Activated T-cell treated with anti-CD3 and anti-CD28 coated beads, Interleukin-2, amount 50 U/mL, for 48 hours (primary cell): Measurements from ENCODE around the gene UMODL1.

ENCODE experiments used
- DNase-seq, 2 experiments: peaks; one replicate each; pipeline ENCODE4 v3.0.0-alpha.2; 2020

The UMODL1 gene

DNA sequence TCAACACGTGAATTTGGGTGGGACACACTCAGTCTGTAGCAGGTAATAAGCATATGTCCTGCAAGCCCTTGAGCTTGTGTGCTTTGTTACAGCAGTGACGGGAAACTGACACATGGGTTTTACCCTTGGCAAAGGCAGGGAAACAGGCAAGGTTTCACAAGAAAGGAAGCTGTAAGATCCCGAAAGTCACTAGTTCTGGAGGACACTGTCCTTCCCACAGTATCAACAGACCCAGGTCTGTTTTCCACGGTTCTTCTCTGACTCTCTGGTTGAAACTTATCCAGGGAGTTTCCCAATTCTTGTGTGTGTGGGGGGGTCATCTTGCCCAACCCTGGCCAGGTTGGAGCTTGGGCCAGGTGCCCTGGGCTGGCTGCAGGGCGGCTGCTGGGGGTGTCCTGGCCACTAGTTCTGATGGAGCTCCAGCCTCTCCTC lies 31.6 kb upstream of the UMODL1 start:
- DNase-seq: no peak

- no peak for DNase-seq
Observed at GRCh38 chr21:42039911-42040351, 31.2 kb upstream of the UMODL1 start.

DNA sequence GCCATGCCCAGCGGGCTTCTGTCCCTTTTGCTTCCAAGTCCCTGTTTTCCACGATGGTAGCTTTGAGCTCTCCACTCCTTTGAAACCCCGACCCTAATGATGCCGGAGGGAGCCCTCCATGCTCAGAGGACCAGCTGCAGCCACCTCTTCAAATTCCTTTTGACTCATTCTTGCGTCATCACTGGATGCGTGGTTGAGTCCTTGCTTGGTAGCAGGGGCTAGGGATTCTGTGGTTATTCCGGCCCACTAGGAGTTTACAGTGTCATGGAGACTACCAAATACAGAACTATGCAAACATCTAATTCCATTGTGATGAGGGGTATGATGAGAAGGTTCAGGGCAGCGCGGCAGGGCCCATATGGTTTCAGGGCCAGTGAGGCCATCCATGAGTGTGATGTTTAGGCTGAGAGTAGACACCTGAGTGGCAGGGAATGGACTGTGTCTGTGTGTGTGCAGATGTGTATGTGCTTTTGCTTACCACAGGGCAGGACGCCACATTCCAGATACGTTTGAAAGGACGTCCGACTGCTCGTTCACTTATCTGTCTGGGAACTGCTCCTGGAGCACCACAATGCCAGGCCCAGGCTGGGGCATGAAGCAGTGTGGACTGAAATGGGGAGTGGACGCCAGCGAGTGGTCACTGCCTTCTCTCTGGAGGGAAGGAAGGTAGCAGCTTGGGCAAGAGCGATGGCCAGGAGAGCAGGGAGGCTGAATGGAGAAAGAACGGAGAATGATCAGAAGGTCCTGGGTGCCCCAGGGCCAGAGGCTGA lies 30.5 kb upstream of the UMODL1 start:
- DNase-seq: no peak

GRCh38 chr21:42041246-42041645 lies 29.9 kb upstream of the UMODL1 start:
- DNase-seq: no peak

DNA sequence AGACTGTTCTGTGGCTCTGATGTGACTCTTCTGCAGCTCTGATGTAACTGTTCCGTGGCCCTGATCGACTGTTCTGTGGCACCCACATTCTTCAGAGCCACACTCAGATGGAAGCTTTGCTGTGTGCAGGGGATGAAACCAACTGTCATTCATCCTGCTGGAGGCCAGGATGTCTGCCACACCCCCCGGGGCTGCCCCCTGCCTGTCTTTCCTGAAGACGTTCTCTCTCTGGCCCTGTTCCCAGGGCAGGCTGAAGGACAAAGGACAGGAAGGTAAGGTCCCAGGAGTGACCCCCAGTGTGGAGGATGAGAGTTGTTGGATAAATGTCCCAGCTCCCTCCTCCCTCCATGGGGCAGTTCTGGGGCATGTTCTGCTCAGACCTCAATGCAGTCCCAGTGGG lies 29.4 kb upstream of the UMODL1 start:
- DNase-seq: no peak

- no peak for DNase-seq
Observed at GRCh38 chr21:42042651-42043050, 28.5 kb upstream of the UMODL1 start.

- no peak for DNase-seq
Observed at GRCh38 chr21:42043201-42043895, 27.8 kb upstream of the UMODL1 start.

GRCh38 chr21:42043961-42044360 lies 27.2 kb upstream of the UMODL1 start:
- no peak for DNase-seq

GRCh38 chr21:42044871-42045495 lies 26.1 kb upstream of the UMODL1 start:
- no peak for DNase-seq

GRCh38 chr21:42047821-42048613 lies 23.1 kb upstream of the UMODL1 start:
- no peak for DNase-seq

GRCh38 chr21:42048870-42049577 lies 22.1 kb upstream of the UMODL1 start:
- no peak for DNase-seq

- no peak for DNase-seq
Observed at GRCh38 chr21:42049578-42050430, 21.3 kb upstream of the UMODL1 start.

- DNase-seq: no peak
Observed at GRCh38 chr21:42051788-42052187, 19.3 kb upstream of the UMODL1 start.

GRCh38 chr21:42055425-42055824 lies 15.7 kb upstream of the UMODL1 start:
- DNase-seq: no peak

DNA sequence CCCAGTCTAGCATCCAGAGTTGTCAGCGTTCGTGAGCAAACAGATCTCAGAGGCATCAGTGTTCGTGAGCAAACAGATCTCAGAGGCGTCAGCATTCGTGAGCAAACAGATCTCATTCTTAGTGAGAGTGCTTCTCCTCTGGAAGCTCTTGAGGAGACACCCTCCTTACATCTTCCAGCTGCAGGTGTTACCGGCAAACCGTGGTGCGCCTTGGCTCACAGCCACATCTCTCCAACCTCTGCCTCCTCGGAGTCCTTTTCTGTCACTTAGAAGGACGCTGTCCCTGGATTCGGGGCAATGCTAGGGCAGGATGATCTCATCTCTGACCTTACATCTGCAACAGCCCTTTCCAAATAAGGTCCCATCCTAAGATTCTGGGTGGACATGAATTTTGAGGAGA lies 14.6 kb upstream of the UMODL1 start:
- DNase-seq: no peak

DNA sequence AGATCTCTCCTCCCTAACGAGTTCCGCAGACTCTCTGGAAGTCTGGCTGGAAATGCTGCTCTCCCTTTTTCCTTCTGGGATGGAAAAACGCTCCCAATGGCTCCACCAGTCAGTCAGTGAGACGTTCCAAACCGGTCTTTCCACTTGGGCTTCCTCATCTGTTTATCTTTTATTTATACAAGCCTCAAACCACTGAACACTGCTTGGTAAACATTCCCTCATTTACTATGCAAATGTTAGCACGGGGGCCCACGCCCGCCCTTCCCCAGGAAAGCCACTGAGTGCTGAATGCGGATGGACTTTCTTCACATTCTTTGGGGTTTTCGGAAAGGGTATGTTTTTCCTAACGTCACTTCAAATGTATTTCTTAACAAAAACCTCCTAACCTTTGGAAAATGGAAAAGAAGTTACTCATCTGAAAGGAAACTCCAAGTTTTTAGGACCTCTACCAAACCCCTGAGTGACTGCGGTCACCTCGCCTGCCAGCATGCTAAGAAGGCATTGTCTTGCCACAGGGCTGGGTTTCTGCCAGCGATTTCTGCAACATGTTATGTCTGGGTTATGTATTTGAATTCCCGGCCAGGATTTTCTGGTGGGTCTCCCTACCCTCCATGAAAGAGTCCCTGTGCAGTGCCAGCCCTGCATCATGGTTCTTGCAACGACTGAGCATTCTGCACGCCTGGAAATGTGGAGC lies 14.0 kb upstream of the UMODL1 start:
- DNase-seq: no peak

DNA sequence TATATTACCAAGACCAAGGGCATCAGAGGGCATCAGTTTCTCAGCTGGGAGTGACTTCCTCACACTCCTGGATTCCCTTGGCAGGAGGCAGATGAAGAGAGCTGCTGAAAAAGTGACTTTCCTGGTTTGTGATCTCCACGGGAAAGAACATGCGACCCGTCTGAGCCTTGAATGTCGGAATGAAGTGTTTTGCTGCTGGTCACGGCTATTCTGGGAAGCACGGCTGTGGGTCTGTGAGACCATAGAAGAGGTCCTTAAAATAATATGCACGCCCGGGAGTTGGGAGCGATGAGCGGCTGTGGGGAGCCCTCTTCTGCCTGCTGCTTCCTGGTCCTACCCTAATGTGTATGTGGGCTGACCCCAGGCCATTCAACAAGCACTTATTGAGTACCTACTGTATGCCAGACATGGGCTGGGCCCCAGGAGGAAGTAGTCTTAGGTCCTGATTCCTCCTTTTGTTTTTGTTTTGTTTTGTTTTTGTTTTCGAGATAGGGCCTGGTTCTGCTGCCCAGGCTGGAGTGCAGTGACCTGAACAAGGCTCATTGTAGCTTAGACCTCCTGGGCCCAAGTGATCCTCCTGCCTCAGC lies 13.2 kb upstream of the UMODL1 start:
- no peak for DNase-seq

DNA sequence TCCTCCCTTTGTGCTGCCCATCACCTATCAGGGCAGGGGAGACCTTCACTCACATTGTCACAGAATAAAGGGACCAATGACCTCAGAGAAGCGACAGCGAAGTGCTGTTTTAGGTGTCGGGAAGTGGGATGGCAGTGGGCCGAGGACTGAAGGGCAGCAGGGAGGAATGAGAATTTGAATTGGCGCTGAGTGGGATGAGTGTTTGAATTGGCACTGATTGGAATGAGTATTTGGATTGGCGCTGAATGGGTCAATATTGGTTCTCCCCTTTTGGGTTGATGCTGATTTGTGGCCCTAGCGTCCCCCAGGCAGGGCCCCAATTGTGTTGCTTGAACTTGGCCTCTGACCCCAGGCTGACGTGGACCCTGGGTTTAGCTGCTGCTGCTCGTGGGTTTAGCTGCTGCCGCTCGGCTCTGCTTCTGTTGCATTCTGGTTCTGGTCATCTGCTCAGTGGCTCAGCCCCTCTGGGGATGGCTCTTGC lies 12.4 kb upstream of the UMODL1 start:
- no peak for DNase-seq

DNA sequence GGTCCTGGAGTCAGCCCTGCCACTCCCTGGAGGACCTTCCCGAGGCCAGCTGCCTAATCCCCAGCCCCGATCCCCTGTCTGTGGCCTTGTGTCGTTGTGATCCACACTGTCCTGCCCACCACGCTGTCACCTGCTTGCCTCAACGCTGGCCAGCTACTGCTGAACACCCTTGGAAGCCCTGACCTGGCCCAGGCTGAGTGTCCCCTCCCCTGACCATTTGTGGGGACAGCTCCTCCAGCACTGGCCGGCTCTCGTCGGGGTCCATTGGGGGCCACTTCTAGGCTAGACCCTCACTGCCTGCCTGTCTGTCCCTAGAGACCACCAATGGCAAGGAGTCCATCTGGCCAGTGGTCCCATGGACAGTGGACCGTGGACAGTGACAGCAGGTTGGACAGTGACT lies 12.0 kb upstream of the UMODL1 start:
- no peak for DNase-seq

DNA sequence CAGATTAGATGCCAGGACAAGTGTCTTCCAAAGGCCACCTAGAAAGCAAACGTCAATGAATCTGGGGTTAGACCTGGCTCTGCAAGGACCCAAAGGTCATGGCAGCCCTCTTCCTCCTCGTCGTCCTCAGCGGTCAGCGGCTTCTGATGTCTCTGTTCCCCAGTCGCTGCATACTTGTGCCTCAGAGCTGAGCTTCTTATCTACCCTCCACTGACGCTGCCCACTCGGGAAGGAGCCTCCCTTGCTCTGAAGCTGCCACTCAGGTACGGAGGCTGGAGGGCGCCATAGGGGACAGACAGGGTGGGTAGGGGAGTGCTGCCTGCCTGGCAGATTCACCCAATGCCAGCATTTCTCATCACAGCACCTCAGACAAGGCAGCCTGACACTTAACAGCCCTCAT lies 11.4 kb upstream of the UMODL1 start:
- no peak for DNase-seq
